ENCODE measurements around the gene BCL2.

Gene BCL2

DNA sequence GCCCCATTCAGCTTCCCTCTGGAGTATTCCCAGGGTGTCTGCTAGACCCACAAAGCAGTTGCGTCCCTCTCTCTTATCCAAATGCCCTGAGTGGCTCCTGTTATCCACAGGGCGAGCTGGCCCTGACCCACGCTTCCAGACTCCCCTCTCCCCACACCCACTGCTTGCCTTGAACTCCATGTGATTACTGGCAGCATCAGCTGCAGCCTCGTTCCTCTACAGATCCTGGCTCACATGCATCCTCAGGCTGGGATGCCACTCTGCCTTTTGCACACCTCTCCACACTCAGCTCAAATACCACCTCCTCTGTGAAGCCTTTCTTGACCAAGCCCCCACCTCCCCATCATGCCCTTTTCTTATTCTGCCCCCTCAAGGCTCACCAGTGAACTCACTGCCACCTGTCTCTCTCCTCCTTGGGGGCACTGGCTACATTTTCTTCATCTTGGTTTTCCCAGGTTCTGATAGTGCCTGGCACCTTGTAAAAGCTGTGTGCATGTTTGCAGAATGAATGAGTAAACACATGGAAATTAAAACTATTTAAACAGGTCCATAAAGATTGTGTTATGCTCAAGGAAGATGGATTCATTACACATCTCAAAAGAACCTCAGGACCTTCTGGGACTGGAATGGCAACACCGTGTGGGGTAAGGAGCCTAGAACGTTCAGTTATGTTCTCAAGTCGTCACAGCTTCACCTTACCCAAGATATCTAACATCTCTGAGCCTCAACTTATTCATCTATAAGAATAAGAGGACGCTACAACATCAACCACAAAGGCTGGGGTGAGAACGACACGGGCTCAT, 165.0 kb downstream of the BCL2 start:
- no peak for DNase-seq

GRCh38 chr18:63152791-63153190, 166.8 kb downstream of the BCL2 start:
- DNase-seq, result no peak

- DNase-seq, result no peak
These were observed 167.5 kb downstream of the BCL2 start for GRCh38 chr18:63152096-63152495.

GRCh38 chr18:63151539-63151938, 168.0 kb downstream of the BCL2 start:
- DNase-seq, result no peak

DNA sequence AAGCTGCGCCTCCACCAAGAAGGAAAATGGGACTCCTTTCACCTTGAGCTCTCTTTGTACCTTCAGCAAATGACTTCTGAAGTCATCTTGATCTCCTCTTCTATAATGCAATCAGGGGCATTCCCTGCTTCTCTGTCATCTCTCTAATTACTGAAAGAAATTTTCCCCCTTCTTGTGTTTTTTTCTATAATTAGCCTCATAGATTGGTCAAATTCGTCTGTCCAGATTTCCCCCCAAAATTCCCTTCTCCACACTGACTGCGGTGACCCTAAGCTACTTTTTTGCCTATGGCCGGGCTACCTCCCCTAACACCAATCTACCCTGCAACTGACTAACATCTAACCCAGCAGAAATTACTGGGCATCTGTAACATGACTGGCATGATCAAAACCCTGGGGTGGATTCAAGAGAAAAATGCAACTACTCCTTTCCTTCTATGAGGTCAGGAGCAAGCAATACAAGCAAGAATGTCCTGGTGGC, 168.6 kb downstream of the BCL2 start:
- DNase-seq, result no peak

DNA sequence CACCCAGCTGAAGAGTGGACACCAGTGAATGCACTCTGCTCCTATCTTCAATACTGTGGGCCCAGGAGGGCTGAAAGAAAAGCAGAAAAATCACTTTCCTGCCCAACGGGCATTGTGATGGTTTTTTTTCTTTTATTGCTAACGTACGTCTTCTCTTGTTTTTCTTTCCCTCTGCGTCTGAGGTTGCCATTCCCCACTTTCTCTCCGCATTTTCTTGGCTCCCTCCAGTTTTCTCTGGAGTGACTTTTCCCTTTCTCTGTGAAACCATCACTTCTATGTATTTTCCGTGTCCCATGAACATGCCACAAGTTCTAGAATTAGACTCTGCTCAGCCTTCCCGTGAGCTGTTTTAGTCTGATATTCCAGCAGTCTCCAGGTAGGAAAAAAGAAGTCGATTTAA, 169.2 kb downstream of the BCL2 start:
- DNase-seq, result no peak

- no peak for DNase-seq
These were observed 170.3 kb downstream of the BCL2 start for GRCh38 chr18:63149302-63149587.

DNA sequence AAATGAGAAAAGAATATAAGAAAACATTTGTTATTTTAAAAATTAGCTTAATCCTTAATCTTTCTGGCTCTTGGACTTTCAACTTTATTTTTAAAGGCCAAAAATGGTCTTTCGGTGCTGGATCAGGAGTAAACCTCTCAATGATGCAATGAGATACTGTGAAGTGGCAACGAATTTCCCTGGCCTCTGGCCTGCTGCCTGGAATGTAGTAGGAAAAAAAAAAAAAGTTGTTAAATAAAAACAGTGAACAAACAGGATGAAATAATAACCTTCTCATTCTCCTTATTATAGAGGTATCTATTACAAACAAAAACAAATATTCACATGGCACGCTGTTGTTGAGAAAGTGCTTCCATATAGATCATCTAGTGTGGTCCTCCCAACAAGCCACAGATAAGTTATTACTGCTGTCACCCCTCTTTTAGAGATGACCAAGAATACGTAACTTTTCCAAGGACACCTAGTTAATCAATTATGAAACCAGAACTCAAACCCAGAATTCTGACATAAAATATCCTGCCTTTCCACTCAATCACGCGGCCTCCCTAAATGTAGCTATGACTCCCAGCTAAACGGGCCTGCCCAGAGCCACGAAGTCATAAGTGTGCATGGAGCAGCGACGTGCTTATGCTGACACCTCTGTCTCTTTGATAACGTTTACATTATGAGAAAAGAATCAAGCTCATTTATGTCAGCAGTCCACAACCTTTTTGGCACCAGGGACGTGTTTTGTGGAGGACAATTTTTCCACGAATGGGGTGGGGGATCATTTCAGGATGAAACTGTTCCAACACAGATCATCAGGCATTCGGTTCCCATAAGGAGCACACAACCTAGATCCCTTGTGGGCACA, 170.9 kb downstream of the BCL2 start:
- peak; percentile 63 for DNase-seq

DNA sequence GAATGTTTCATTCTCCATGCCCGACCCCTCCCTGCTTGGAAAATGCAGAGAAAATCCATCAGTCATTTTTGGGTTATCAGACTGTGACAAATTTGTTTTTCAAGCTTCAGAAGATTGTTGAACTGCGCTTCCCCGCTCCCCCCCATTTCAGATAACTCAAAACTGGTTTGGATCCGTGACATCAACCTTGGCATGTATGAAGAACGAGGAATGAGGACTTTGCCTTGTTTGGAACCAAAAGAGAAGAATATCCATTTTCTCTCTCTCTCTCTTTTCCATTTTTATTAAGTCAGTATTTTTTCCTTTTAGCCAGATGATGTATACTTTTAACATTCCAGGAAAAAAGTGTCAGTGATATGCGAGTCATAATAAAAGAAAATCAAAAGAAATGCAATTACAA, 171.6 kb downstream of the BCL2 start:
- DNase-seq, result no peak

DNA sequence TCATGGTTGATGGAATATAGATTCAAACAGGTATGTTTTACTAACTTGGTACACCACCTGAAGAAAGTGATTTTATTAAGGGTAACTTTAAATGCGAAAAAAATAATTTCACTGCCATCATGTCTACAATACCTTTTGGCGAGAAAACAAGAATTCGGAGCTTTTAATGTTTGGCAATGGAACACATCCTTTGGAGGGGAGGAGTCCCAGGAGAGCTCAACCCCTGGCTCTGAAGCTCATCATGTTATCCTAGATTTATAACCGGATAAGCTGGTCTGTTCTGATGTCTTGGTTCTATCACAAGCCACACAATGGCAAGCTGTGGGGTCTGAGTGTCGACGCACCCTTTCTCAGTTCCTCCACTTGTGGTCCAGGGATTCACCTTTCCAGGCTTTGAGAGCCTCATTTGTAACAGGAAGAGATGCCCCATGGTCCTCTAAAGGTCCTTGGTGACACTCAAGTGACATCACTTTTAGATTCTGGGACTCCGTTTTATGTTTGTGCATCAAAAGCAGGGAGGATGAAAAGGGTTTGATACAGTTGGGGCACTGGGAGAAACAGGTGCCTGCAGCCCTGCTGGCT, 172.7 kb downstream of the BCL2 start:
- DNase-seq, result no peak

DNA sequence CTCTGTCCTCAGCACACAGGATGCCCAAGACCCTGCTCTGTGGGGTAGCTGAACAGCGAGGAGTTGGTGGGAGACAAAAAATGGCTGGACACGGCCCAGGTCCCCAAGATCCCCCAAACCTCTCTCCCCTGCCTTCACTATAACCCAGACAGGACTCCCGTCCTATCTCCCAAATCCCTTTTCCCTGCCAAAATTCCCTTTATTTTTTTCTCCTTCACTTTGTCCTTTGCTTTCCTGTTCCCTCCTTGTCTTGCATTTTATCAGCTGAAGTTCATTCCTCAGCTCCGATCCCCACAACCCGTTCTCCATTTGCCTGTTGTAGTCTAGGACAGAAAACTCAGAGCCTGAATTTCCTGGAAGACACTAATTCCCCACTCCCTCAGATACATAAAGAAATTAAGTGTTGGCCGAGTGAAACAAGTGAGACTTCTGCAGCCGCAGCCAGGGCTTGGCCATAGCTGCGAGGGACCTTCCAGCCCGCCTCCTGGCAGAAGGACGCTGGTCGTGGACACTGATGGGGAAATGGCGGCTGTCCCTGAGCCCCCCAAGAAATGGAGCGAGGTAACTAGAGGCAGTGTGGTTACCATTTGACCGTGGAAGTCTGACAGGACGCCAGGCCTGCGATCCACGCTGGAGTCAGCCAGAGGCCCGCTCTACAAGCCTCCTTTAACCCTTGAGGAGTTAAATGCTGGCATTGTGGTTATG, 173.6 kb downstream of the BCL2 start:
- DNase-seq, result no peak

- no peak for DNase-seq
These were observed 174.3 kb downstream of the BCL2 start for GRCh38 chr18:63145166-63145850.

DNA sequence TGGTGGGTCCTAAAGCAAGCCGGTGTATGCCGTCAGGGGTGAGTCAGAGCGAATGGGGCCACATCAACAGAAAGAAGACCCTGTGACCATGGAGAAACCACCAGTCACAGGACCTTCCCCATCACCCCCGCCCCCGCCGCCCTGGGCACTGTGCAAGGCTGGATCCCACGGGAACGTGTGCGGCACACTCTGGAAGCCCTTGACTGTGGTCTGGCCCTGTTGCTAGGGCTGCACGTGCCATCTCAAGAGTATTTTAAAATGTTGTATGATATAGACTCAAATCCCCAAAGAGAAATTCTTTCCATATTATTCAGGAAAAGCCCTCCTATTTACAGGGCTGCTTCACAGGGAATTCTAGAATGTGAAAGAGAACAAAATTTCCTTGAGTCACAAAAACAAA, 174.8 kb downstream of the BCL2 start:
- DNase-seq, result no peak

- DNase-seq, result no peak
These were observed 176.2 kb downstream of the BCL2 start for GRCh38 chr18:63143330-63143771.

DNA sequence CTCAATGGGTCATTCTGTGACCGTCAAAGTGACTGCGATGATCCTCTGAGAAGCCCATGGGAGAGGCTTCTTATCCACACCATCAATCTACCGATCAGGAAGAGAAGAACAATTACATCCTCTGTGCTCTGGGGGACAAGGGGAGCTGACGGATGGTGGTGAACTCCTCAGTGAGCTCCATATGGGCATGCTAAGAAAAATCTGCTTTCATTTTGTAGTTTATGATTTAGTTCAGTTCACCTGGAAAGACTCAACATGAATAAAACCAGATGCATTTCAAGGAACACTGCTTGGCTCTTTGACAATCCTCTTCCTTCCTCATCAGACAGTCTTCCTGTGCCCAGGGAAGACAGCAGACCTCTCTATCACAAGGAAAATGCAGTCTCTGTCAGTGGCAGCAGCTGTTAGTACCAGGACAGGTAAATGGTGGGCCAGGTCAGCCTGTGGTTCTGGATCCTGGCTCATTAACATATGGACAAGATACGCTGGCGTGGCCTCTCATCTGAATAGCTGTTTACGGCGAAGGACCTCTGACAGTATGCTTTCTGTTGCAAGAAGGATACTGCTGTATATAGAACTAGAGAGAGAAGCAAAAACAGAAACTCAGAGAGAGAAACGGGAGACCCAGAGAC, 176.9 kb downstream of the BCL2 start:
- DNase-seq, result no peak

DNA sequence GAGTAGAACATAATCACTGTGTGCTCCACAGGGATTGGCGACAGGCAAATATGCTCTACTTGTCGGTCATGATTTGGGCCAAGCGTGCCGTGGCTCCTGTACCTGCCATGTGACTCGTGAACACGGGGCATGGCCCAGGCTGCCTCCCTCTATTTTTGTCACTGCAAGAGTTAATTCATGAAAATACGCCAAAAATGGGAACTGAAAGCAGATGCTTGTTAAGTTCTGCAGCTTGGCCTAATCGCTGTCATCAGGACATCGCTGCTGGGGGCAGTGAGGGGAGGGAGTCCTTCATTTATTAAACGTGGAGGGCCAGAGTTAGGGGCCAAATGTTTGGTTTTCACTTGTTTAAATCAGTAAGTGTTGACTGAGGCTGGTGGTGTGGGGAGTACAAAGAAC, 177.8 kb downstream of the BCL2 start:
- DNase-seq, result no peak

DNA sequence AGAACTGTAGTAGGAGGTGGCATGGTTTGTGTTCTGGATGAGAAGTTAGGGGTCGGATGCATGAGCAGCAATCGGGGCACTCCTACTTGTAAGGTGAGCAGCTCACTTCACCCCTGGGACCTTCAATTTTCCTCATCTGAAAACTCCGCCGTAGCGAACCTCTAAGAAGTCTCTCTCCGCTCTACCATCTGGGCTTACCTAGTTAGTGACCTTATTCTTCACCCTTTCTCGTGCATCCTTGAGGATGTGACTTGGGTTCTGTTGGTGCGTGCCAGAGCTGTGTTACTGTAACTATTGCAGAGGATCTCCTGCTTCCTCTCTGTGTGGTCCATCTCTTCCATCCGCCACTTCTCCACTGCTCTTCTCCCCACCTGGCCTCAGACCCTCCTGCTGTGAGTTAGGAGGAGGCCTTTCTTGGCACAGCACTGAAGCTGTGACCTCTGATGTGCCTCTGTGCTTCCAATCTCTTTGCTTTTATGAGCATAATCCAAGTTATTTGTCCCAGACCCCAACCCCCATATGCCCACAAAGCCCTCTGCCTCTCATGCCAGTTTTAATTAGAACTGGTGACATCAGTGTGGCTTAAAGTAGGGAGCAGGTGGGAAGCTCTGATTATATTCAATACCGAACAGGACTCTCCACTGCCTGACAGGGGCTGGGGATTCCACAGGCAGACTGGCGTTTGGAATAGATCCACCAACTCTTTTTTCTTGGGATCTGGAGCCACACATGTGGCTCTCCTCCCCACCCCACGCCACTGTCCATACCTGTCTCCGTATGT, 178.4 kb downstream of the BCL2 start:
- DNase-seq, result no peak

GRCh38 chr18:63140038-63140450, 179.5 kb downstream of the BCL2 start:
- DNase-seq, result no peak

GRCh38 chr18:63138436-63139340, 180.9 kb downstream of the BCL2 start:
- DNase-seq, result no peak

GRCh38 chr18:63137999-63138435, 181.6 kb downstream of the BCL2 start:
- no peak for DNase-seq
